WTC11 (cell line): ENCODE measurements around the gene MYOZ2.

ENCODE experiments used
- ATF6 ChIP-seq: sonication (generic); formaldehyde crosslinking; IDR thresholded peaks from 2 replicates; pipeline ENCODE4 v1.8.1; 2023; ENCODE audit warnings: mild to moderate bottlenecking, missing genetic modification reagents
- CTCF ChIP-seq: fragments of 200-600 bp; IDR thresholded peaks from 2 replicates; pipeline ENCODE4 v1.8.0; 2022; ENCODE audit warnings: antibody characterized with exemption
- E2F5 ChIP-seq: sonication (generic); formaldehyde crosslinking; IDR thresholded peaks from 2 replicates; pipeline ENCODE4 v1.8.1; 2022; ENCODE audit warnings: mild to moderate bottlenecking, moderate library complexity, missing genetic modification reagents
- ESRRA ChIP-seq: sonication (generic); formaldehyde crosslinking; IDR thresholded peaks from 2 replicates; pipeline ENCODE4 v1.8.1; 2022; ENCODE audit warnings: mild to moderate bottlenecking, missing genetic modification reagents, borderline replicate concordance
- PRDM15 ChIP-seq: sonication (generic); formaldehyde crosslinking; IDR thresholded peaks from 2 replicates; pipeline ENCODE4 v1.8.0; 2022; ENCODE audit warnings: missing genetic modification reagents
- USF2 ChIP-seq: sonication (generic); formaldehyde crosslinking; IDR thresholded peaks from 2 replicates; pipeline ENCODE4 v1.8.1; 2023; ENCODE audit warnings: mild to moderate bottlenecking, missing genetic modification reagents, moderate library complexity

- TF ChIP-seq USF2 (CRISPR knock-in tag) (no peak), ATF6 (CRISPR knock-in tag) (no peak), PRDM15 (CRISPR knock-in tag) (no peak), E2F5 (CRISPR knock-in tag) (no peak), CTCF (no peak), ESRRA (CRISPR knock-in tag) (no peak)
These were observed 54.7 kb downstream of the MYOZ2 start for GRCh38 chr4:119190354-119190753.
